ENCODE data around the gene KIAA0930.

DNA sequence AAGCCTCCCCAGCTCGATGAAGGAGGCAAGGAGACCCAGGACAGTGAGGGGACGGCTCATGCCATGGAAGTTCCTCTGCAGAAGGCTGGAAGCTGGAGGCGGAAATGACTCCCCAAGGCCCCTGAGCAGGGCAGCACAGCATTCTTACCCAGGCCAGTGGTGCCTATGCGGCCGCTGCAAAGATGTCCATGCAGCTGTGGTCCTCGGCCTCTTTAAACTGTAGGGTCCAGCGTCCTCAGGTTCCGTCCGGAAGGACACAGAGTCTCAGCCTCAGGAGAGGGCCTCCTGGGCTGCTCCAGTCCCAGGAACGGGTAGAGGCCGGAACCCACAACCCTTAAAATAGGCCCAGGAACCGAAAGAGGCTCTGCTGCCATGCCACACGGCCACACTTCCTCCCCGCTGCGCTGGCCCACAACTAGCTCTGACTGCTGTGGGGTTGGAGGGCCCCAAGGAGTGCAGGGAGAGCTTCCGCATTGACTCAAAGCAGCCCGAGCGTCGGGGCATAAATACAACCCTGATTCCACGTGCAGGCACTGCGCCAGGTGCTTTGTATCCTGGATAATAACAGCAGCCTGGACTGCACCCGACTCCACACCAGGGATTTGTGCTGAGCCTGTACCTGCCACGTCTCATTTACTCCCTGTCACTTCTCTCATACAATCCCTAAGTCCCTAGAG, 5.5 kb downstream of the KIAA0930 start:
- TF ChIP-seq CTCF (IDR thresholded peaks at IDR 0.05) (no peak), POLR2A (IDR thresholded peaks at IDR 0.05) (no peak)

All from uterus (tissue), 2 donors.